Testis (tissue), 3 donors: ENCODE results near the gene TRIOBP. TPM values are rescaled to one million over a fixed set of nuclear protein-coding genes. Genes with fewer than 3 reads are reported as not detected.

Experiments used
- DNase-seq: peaks from one replicate; pipeline ENCODE4 v3.0.0-alpha.2; 2019
- H3K27ac ChIP-seq, 2 donors: fragments of 200-600 bp; sonication (generic); one replicate each; pipeline ENCODE4 v1.5.1; 2019
- H3K27me3 ChIP-seq: fragments of 200-600 bp; sonication (generic); one replicate; pipeline ENCODE4 v1.5.1; 2019
- H3K36me3 ChIP-seq: fragments of 200-600 bp; sonication (generic); one replicate; pipeline ENCODE4 v1.5.1; 2017; ENCODE audit warnings: low read depth; ENCODE audit errors: missing control alignments
- H3K4me1 ChIP-seq: fragments of 200-600 bp; sonication (generic); one replicate; pipeline ENCODE4 v1.5.1; 2019
- H3K4me3 ChIP-seq, 2 donors: fragments of 200-600 bp; sonication (generic); one replicate each; pipeline ENCODE4 v1.5.1; 2017 to 2019
- H3K9me3 ChIP-seq: fragments of 200-600 bp; sonication (generic); one replicate; pipeline ENCODE4 v1.5.1; 2017
- POLR2A ChIP-seq: fragments of 450-650 bp; IDR thresholded peaks from one replicate; pipeline ENCODE4 v1.6.1; 2017; ENCODE audit warnings: antibody characterized with exemption, mild to moderate bottlenecking, moderate library complexity
- WGBS, 2 donors: methylation state at CpG; one replicate each; pipeline ENCODE4 v1.1.5; 2018; 5-methylcytosine and 5-hydroxymethylcytosine counted together
- intact Hi-C: fragments of 100-400 bp; cut with DNase I; formaldehyde crosslinking; loops from one replicate; pipeline ENCODE4 v1.15.1; 2023; ENCODE audit warnings: low total_unique reads
- polyA plus RNA-seq: library from polyadenylated mRNA; stranded (reverse); fragments of 350-450 nt; fragmentation: Illumina TruSeq; extraction: RNeasy Lipid Tissue Mini Kit (QIAGEN cat#74804); gene quantifications from one replicate; pipeline ENCODE4 v1.2.3, GENCODE V29; 2014; ENCODE audit warnings: low read depth, low replicate concordance; ENCODE audit not compliant: insufficient read depth
- total RNA-seq, 2 donors: library from RNA; depleted of rRNA; stranded (reverse); fragments of >200 nt; gene quantifications; one replicate each; pipeline ENCODE4 v1.2.3, GENCODE V29; 2016
- TF ChIP-seq, protein P1 (sequence below), 3 experiments: fragments of 450-650 bp in 2 of 3; fragments of 200-600 bp in 1 of 3; sonication (generic) in 1 of 3; IDR thresholded peaks; one replicate each; pipeline ENCODE4 v1.5.1; 2016 to 2019; ENCODE audit warnings: antibody characterized with exemption in 3 of 3, mild to moderate bottlenecking in 2 of 3, moderate library complexity in 1 of 3

TRIOBP gene
- total and polyA plus RNA-seq, 3 donors from 2014 or later, result 52.9 to 80.2 (median 74.0) TPM

DNA sequence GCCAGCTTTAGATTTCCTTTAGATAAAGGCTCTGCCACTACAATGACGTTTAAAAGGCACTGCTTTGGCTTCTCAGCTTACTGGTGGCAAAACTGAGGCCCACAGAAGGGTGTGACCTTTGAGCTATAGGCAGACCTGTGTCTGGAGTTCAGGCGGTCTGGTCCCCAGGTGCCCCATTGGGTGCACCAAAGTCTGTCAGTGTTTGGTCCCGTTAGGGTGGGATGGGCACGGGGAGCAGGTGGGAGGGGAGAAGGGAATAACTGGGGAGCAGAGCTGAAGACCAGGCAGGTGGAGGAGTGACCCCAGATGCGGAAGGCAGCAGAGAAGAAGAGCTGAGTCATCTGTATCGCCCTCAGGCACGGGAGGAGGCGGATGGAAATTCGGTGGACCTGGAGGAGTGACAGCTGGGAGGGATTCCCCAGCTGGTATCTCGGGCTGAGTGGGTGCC is 65.6 kb downstream of the TRIOBP start:
- no peak overlapping the region for H3K4me3 ChIP-seq
- no peaks in the 10 kb centered on the region for H3K9me3 ChIP-seq
- H3K4me1 ChIP-seq, result no peaks in the 10 kb centered on the region
- intact Hi-C loops, result no loop called here
- no peaks in the 10 kb centered on the region for H3K36me3 ChIP-seq
- H3K27ac ChIP-seq, result no peak overlapping the region
- 64 to 77% methylated on average over 10 of the region's 10 CpGs for WGBS, 2 donors
- H3K27me3 ChIP-seq, result no peaks in the 10 kb centered on the region
- no peak for DNase-seq
- TF ChIP-seq, protein P1, sequence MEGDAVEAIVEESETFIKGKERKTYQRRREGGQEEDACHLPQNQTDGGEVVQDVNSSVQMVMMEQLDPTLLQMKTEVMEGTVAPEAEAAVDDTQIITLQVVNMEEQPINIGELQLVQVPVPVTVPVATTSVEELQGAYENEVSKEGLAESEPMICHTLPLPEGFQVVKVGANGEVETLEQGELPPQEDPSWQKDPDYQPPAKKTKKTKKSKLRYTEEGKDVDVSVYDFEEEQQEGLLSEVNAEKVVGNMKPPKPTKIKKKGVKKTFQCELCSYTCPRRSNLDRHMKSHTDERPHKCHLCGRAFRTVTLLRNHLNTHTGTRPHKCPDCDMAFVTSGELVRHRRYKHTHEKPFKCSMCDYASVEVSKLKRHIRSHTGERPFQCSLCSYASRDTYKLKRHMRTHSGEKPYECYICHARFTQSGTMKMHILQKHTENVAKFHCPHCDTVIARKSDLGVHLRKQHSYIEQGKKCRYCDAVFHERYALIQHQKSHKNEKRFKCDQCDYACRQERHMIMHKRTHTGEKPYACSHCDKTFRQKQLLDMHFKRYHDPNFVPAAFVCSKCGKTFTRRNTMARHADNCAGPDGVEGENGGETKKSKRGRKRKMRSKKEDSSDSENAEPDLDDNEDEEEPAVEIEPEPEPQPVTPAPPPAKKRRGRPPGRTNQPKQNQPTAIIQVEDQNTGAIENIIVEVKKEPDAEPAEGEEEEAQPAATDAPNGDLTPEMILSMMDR (IDR thresholded peaks at IDR 0.05), result no peak
- TF ChIP-seq POLR2A, result no peak

DNA sequence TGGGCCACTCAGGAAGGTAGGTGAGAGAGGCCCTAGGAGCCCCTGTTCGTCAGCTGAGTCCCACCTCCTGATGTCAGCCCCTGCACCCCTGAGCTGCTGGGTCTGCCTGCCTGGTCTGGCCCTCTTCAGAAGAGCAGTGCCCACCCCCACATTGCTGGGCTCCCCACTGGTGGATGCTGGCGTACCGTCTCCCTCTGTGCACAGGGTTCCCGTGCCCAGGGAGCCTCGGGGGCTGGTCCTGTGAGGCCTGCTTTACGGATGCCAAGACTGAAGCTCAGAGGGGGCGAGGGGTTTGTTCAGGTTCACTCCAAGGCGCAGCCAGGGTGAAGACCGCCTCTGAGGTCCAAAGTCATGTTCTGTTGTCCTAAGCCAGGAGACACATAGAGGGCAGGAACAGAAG is 66.2 kb downstream of the TRIOBP start:
- TF ChIP-seq, protein P1 (IDR thresholded peaks at IDR 0.05), result no peak
- no peak for TF ChIP-seq POLR2A
- intact Hi-C loops, result no loop called here

DNA sequence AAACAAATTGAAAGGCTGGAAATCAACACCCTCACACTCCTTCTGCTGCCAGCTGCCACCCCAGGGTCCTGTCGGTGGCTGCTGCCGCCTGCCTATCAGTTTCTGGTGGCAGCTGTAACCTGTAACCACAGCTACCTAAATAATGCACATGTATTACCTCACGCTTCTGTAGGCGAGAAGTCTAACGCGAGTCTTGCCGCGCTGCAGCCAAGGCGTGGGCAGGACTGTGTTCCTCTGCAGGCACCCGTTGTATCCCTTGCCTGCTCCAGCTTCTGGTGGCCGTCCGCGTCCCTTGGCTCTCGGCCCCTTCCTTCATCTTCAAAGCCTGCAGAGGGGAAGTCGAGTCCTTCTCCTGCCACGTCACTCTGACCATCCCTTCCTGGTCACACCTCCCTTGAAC is 66.8 kb downstream of the TRIOBP start:
- Histone ChIP-seq H3K36me3 (no peaks in the 10 kb centered on the region), H3K4me3 (no peak overlapping the region), H3K4me1 (no peaks in the 10 kb centered on the region), H3K9me3 (no peaks in the 10 kb centered on the region), H3K27me3 (no peaks in the 10 kb centered on the region), H3K27ac (no peak overlapping the region)
- 90 to 94% methylated on average over 16 of the region's 16 CpGs for WGBS, 2 donors
- no peak for DNase-seq
- TF ChIP-seq, protein P1 (IDR thresholded peaks at IDR 0.05), result no peak
- no peak for TF ChIP-seq POLR2A
- intact Hi-C loops, result no loop called here

More for the DNA sequence above, 66.2 kb downstream of the TRIOBP start:
- no peak for DNase-seq
- WGBS, 2 donors, result 95 to 98% methylated on average over 6 to 9 of the region's 9 CpGs
- H3K27me3 ChIP-seq, result no peaks in the 10 kb centered on the region
- no peaks in the 10 kb centered on the region for H3K36me3 ChIP-seq
- H3K4me1 ChIP-seq, result no peaks in the 10 kb centered on the region
- no peak overlapping the region for H3K27ac ChIP-seq
- H3K4me3 ChIP-seq, result no peak overlapping the region
- no peaks in the 10 kb centered on the region for H3K9me3 ChIP-seq

DNA sequence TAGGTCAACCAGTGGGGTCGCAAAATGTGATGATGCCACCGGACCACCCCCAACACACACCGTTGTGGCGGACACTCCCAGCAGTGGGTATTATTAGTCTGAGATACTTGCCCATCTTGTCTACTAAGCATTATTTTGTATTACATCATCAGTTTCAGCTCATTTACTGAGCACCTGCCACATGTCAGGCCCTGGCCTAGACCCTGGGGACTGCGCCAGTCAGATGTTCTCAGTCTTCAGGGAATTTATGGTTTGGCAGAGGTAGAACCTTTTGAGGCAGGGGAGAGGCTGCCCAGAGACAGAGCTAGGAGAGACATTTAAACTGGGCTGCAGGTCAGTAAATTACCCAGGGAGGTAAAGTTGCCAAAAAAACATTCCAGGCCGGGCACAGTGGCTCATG is 67.8 kb downstream of the TRIOBP start:
- DNase-seq, result no peak
- Histone ChIP-seq H3K4me3 (no peak overlapping the region), H3K4me1 (no peaks in the 10 kb centered on the region), H3K36me3 (no peaks in the 10 kb centered on the region), H3K9me3 (no peaks in the 10 kb centered on the region), H3K27ac (no peak overlapping the region), H3K27me3 (no peaks in the 10 kb centered on the region)
- intact Hi-C loops, result no loop called here
- TF ChIP-seq, protein P1 (IDR thresholded peaks at IDR 0.05), result no peak
- no peak for TF ChIP-seq POLR2A
- WGBS, 2 donors, result 85% methylated on average over 6 of the region's 6 CpGs

DNA sequence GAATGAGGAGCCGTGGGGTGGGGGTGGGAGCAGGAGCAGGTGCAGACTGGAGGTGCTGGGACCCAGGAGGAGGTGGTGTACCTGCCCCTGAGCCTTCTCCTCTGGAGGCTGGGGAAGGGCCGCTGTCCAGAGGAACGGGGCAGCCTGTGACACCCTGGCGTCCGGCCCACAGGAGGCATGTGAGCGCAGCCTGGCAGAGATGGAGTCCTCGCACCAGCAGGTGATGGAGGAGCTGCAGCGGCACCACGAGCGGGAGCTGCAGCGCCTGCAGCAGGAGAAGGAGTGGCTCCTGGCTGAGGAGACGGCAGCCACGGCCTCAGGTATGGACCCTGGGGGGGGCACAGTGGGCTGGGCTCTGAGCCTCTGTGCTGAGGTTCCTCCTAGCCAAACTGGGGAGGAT is 68.7 kb downstream of the TRIOBP start:
- Histone ChIP-seq H3K27ac (no peak overlapping the region), H3K27me3 (no peaks in the 10 kb centered on the region), H3K36me3 (no peaks in the 10 kb centered on the region), H3K9me3 (no peaks in the 10 kb centered on the region), H3K4me3 (no peak overlapping the region), H3K4me1 (no peaks in the 10 kb centered on the region)
- TF ChIP-seq, protein P1 (IDR thresholded peaks at IDR 0.05), result no peak
- TF ChIP-seq POLR2A, result no peak
- intact Hi-C loops, result no loop called here
- WGBS, 2 donors, result 89 to 91% methylated on average over 13 of the region's 13 CpGs
- no peak for DNase-seq
